CD14-positive monocyte (primary cell): ENCODE data around the gene SH3YL1. TPM values are rescaled to one million over a fixed set of nuclear protein-coding genes. Genes with fewer than 3 reads are reported as not detected.

Source experiments
- DNase-seq, 3 donors: peaks; one replicate each; pipeline ENCODE4 v3.0.0-alpha.2; 2011 to 2022
- H2AFZ ChIP-seq: 2 replicates; pipeline ENCODE4 v1.6.0; 2012; ENCODE audit warnings: mild to moderate bottlenecking, low read depth, low read length, inconsistent platforms; ENCODE audit not compliant: insufficient read depth, poor library complexity, severe bottlenecking
- H3K27ac ChIP-seq, 2 donors: 1 replicate in 1 of 2; 2 replicates in 1 of 2; pipeline ENCODE4 v1.5.1; 2012 to 2013; ENCODE audit warnings: low read length in 2 of 2, control low read depth in 1 of 2, inconsistent platforms in 1 of 2, low read depth in 1 of 2, mild to moderate bottlenecking in 1 of 2
- H3K27me3 ChIP-seq, 2 donors: one replicate each; pipeline versions ENCODE4 v1.6.0 to v1.6.1; 2011 to 2013; ENCODE audit warnings: low read length in 2 of 2; ENCODE audit not compliant: control insufficient read depth in 2 of 2, insufficient read depth in 2 of 2
- H3K36me3 ChIP-seq, 2 donors: replicated peaks in 1 of 2; 1 replicate in 1 of 2; 2 replicates in 1 of 2; pipeline versions ENCODE4 v1.5.1 to v1.6.1; 2012 to 2013; ENCODE audit warnings: low read length in 2 of 2, control low read depth in 1 of 2, inconsistent platforms in 1 of 2, mild to moderate bottlenecking in 1 of 2; ENCODE audit not compliant: insufficient read depth in 2 of 2, control insufficient read depth in 1 of 2
- H3K4me1 ChIP-seq, 2 donors: 1 replicate in 1 of 2; 2 replicates in 1 of 2; pipeline versions ENCODE4 v1.5.1 to v1.6.1; 2012 to 2013; ENCODE audit warnings: low read length in 2 of 2, control low read depth in 1 of 2, inconsistent platforms in 1 of 2, mild to moderate bottlenecking in 1 of 2, moderate library complexity in 1 of 2; ENCODE audit not compliant: insufficient read depth in 2 of 2, control insufficient read depth in 1 of 2
- H3K4me2 ChIP-seq: replicated peaks from 2 replicates; pipeline ENCODE3; 2012; ENCODE audit warnings: low read length, moderate library complexity, mild to moderate bottlenecking; ENCODE audit not compliant: poor library complexity, severe bottlenecking; ENCODE audit errors: extremely low read depth
- H3K4me3 ChIP-seq, 3 experiments: fragments of 200-600 bp in 1 of 3; sonication (generic) in 1 of 3; replicated peaks in 1 of 3; 1 replicate in 2 of 3; 2 replicates in 1 of 3; pipeline ENCODE4 v1.5.1; 2011 to 2013; ENCODE audit warnings: low read length in 3 of 3, mild to moderate bottlenecking in 3 of 3, control low read depth in 2 of 3, low read depth in 2 of 3, inconsistent platforms in 1 of 3, moderate library complexity in 1 of 3
- H3K79me2 ChIP-seq: 2 replicates; pipeline ENCODE4 v1.6.0; 2012; ENCODE audit warnings: mild to moderate bottlenecking, control low read depth, inconsistent platforms, low read length, moderate library complexity; ENCODE audit not compliant: insufficient read depth
- H3K9ac ChIP-seq: 2 replicates; pipeline ENCODE4 v1.6.0; 2017; ENCODE audit warnings: low read length, mild to moderate bottlenecking; ENCODE audit not compliant: insufficient read depth, poor library complexity, severe bottlenecking
- H3K9me3 ChIP-seq, 2 donors: replicated peaks in 1 of 2; 1 replicate in 1 of 2; 2 replicates in 1 of 2; pipeline versions ENCODE4 v1.5.1 to v1.6.1; 2012 to 2013; ENCODE audit warnings: low read length in 2 of 2, control low read depth in 1 of 2; ENCODE audit not compliant: control insufficient read depth in 1 of 2, insufficient read depth in 1 of 2
- H4K20me1 ChIP-seq: 2 replicates; pipeline ENCODE4 v1.6.0; 2012; ENCODE audit warnings: mild to moderate bottlenecking, low read length, control low read depth, moderate library complexity; ENCODE audit not compliant: insufficient read depth
- H3K27ac Mint-ChIP-seq, 7 donors: one replicate each; pipeline ENCODE4 v1.8.0; 2020; ENCODE audit warnings: mild to moderate bottlenecking in 7 of 7, mixed read lengths in 7 of 7, moderate library complexity in 6 of 7, inconsistent platforms in 2 of 7
- H3K27me3 Mint-ChIP-seq, 3 donors: one replicate each; pipeline ENCODE4 v1.8.0; 2021 to 2022; ENCODE audit warnings: low read depth in 3 of 3, mild to moderate bottlenecking in 3 of 3, mixed read lengths in 3 of 3, moderate library complexity in 3 of 3, inconsistent platforms in 1 of 3
- H3K36me3 Mint-ChIP-seq, 2 donors: one replicate each; pipeline ENCODE4 v1.8.0; 2020; ENCODE audit warnings: mixed read lengths in 2 of 2, inconsistent platforms in 1 of 2, mild to moderate bottlenecking in 1 of 2
- H3K4me1 Mint-ChIP-seq: one replicate; pipeline ENCODE4 v1.8.0; 2020; ENCODE audit warnings: mild to moderate bottlenecking, mixed read lengths
- H3K4me3 Mint-ChIP-seq, 2 donors: one replicate each; pipeline ENCODE4 v1.8.0; 2020; ENCODE audit warnings: mild to moderate bottlenecking in 2 of 2, mixed read lengths in 2 of 2, moderate library complexity in 1 of 2
- H3K9me3 Mint-ChIP-seq, 7 donors: one replicate each; pipeline ENCODE4 v1.8.0; 2020 to 2022; ENCODE audit warnings: mixed read lengths in 7 of 7, mild to moderate bottlenecking in 6 of 7, moderate library complexity in 6 of 7, inconsistent platforms in 2 of 7
- intact Hi-C, 2 donors: fragments of 100-400 bp; cut with micrococcal nuclease; formaldehyde crosslinking; loops; one replicate each; pipeline versions ENCODE4 v1.15.0 to v1.15.1; 2023
- polyA plus RNA-seq, 3 donors: library from polyadenylated mRNA; depleted of rRNA in 1 of 3; unstranded in 2 of 3; stranded (reverse) in 1 of 3; fragments of 300-500 nt in 2 of 3; fragments of >200 nt in 1 of 3; fragmentation: Illumina TruSeq in 2 of 3; gene quantifications; 1 replicate in 2 of 3; 2 replicates in 1 of 3; pipeline ENCODE4 v1.2.3, GENCODE V29; 2012 to 2021
- TF ChIP-seq, protein P1 (sequence below): fragments of 200-600 bp; IDR thresholded peaks from one replicate; pipeline ENCODE4 v1.8.0; 2022; ENCODE audit warnings: antibody characterized with exemption, mild to moderate bottlenecking

SH3YL1 gene
- polyA plus RNA-seq, 3 donors: 2.4 to 11.7 (median 4.0) TPM

GRCh38 chr2:184695-185094 is 79.1 kb downstream of the SH3YL1 start:
- intact Hi-C loops: no loop called here
- Histone ChIP-seq H3K9me3 (peaks cover 26 to 34% of the 10 kb centered on the region in 2 donors), H3K27me3 (no peaks in the 10 kb centered on the region), H3K9ac (no peak overlapping the region), H3K4me2 (no peak overlapping the region), H2AFZ (no peak overlapping the region), H4K20me1 (no peaks in the 10 kb centered on the region), H3K36me3 (no peaks in the 10 kb centered on the region), H3K79me2 (no peaks in the 10 kb centered on the region), H3K4me1 (no peaks in the 10 kb centered on the region), H3K27ac (no peak overlapping the region), H3K4me3 (no peak overlapping the region)
- Mint-ChIP-seq H3K27ac (no peak overlapping the region), H3K27me3 (peaks cover 0 to 1% (median 0%) of the 10 kb centered on the region in 3 donors), H3K4me1 (no peaks in the 10 kb centered on the region), H3K4me3 (no peak overlapping the region), H3K9me3 (peaks cover 2 to 21% (median 8%) of the 10 kb centered on the region in 7 donors), H3K36me3 (no peaks in the 10 kb centered on the region)
- TF ChIP-seq, protein P1, sequence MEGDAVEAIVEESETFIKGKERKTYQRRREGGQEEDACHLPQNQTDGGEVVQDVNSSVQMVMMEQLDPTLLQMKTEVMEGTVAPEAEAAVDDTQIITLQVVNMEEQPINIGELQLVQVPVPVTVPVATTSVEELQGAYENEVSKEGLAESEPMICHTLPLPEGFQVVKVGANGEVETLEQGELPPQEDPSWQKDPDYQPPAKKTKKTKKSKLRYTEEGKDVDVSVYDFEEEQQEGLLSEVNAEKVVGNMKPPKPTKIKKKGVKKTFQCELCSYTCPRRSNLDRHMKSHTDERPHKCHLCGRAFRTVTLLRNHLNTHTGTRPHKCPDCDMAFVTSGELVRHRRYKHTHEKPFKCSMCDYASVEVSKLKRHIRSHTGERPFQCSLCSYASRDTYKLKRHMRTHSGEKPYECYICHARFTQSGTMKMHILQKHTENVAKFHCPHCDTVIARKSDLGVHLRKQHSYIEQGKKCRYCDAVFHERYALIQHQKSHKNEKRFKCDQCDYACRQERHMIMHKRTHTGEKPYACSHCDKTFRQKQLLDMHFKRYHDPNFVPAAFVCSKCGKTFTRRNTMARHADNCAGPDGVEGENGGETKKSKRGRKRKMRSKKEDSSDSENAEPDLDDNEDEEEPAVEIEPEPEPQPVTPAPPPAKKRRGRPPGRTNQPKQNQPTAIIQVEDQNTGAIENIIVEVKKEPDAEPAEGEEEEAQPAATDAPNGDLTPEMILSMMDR: no peak
- DNase-seq: no peak

- intact Hi-C loops: no loop called here
Observed at GRCh38 chr2:182509-183122, 81.2 kb downstream of the SH3YL1 start.

More at GRCh38 chr2:182509-183122, 81.2 kb downstream of the SH3YL1 start:
- H3K4me1 ChIP-seq: no peaks in the 10 kb centered on the region
- Mint-ChIP-seq H3K36me3 (no peaks in the 10 kb centered on the region), H3K27me3 (peaks cover 0 to 2% (median 0%) of the 10 kb centered on the region in 3 donors), H3K4me1 (no peaks in the 10 kb centered on the region), H3K4me3 (no peak overlapping the region), H3K9me3 (peaks cover 2 to 18% (median 6%) of the 10 kb centered on the region in 7 donors), H3K27ac (no peak overlapping the region)
- no peaks in the 10 kb centered on the region for H3K79me2 ChIP-seq
- H3K27me3 ChIP-seq: no peaks in the 10 kb centered on the region
- no peaks in the 10 kb centered on the region for H3K36me3 ChIP-seq
- H3K9ac ChIP-seq: no peak overlapping the region
- peaks cover 17 to 23% of the 10 kb centered on the region in 2 donors for H3K9me3 ChIP-seq
- TF ChIP-seq, protein P1: no peak
- H3K4me3 ChIP-seq: no peak overlapping the region
- no peak overlapping the region for H3K27ac ChIP-seq
- H3K4me2 ChIP-seq: no peak overlapping the region
- no peak overlapping the region for H2AFZ ChIP-seq
- DNase-seq: no peak
- no peaks in the 10 kb centered on the region for H4K20me1 ChIP-seq
